IMR-90 (cell line): ENCODE results near the gene TACR2.

Experiments
- CTCF ChIP-seq: conservative IDR thresholded peaks from 2 replicates; pipeline ENCODE4 v1.5.1; 2012; ENCODE audit warnings: mild to moderate bottlenecking, low read depth, low read length, improper control_type of control experiment
- FOS ChIP-seq: fragments of 150-350 bp; IDR thresholded peaks from 2 replicates; pipeline ENCODE4 v1.6.1; 2016; ENCODE audit warnings: low read depth, low read length
- POLR2A ChIP-seq: IDR thresholded peaks from 2 replicates; pipeline ENCODE4 v1.6.1; 2012; ENCODE audit warnings: mild to moderate bottlenecking, low read depth, low read length
- RCOR1 ChIP-seq: IDR thresholded peaks from 2 replicates; pipeline ENCODE4 v1.6.1; 2012; ENCODE audit warnings: mild to moderate bottlenecking, low read length, improper control_type of control experiment; ENCODE audit not compliant: insufficient replicate concordance

GRCh38 chr10:69414036-69415018, 2.4 kb downstream of the TACR2 start:
- TF ChIP-seq FOS (no peak), CTCF (no peak), RCOR1 (no peak), POLR2A (no peak)
